ENCODE data around the gene VPS37C.

VPS37C gene

GRCh38 chr11:61092280-61092766, 68.9 kb downstream of the VPS37C start:
- peak; percentile 52 for DNase-seq

DNA sequence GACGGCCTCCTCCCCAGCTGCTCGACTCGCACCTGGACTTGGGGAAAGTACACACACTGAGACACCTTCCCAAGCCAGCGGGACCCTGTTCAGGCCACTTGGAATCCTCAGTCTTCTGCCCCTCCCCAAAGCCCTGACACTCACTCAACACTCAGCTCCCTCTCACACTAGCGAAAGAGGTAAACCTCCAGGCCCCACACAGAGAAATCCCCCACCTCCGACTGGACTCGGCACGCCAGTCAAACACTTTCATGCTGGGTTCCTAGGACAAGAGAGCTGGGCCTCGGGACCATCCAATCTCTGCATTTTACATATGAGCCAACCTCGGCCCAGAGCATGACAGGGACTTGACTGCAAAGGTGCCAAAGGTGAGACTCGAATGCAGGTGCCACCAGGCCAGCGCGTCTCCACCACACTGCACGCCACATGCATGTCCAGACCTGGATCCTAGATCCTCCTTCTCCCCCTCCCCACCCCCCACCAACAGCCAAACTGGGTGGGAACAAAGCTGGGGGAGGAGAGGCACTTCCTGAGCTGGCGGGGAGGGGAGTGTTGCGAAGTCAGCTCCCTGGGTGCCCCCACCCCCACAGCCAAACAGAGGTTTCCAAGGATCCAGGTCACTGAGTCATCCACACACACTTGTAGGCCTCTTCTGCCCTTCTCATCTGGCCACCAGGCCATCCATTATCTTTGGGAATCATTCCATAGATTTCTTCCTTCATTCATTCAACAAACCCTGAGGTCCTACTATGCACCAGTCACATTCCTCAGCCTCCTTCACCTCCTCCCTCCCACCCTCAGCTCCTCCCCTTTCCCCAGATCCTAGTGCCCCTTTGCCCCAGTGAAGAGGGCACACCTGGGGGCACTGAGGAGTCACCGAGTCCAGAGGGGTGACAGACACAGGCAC, 69.6 kb downstream of the VPS37C start:
- no peak for DNase-seq

- DNase-seq, result no peak
Measured at GRCh38 chr11:61090982-61091372, 70.2 kb downstream of the VPS37C start.

DNA sequence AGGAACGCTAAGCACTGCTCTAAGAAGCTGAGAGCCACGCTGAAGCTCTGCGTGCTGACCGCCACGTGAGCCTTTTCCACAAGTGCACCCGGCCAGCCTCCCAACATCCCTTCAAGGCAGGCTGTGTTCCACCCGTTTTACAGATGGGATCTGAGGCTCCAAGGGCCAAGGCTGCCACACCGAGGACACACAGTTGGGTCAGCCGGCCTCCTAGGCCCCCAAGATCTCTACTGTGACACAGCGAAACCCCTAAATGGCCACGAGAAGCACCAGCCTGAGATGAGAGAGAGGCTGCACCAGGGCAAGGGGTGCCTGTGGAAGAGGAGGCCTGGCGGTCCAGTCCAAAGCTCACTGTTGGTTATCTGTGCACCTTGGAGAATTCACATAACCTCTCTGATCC, 70.7 kb downstream of the VPS37C start:
- DNase-seq, result no peak

DNA sequence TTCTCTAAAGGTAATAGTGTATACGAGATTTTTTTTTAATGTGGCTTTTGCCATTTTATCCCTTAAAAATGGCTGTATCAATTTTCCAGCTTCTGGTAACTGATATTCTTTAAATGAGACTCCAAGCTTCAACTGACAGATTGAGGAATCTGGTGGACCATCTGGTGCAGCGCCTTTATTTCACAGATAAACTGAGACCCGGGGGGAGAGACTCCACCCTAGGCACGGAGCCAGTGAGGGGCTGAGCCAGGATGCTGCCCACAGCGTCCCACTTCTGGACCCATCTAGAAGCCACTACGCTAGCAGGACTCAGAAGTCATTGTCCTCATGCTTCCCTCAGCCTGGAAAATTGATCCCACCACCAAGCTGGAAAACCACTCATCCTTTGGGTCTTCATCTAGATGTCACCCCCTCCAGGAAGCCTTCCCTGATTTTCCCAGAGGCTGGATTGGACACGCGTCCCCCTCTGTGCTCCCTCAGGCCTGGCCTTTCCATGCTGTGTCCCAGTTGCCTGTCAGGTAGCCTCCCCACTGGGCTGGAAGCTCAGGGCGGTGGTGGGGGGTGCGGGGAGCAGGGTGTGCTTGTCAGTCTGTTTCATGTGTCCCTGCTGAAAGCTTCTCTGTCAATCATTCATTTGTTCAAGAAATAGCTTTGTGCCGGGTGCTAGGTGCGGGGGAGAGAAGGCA, 71.3 kb downstream of the VPS37C start:
- DNase-seq, result no peak

- DNase-seq, result no peak
Measured at GRCh38 chr11:61087426-61088119, 73.7 kb downstream of the VPS37C start.

DNA sequence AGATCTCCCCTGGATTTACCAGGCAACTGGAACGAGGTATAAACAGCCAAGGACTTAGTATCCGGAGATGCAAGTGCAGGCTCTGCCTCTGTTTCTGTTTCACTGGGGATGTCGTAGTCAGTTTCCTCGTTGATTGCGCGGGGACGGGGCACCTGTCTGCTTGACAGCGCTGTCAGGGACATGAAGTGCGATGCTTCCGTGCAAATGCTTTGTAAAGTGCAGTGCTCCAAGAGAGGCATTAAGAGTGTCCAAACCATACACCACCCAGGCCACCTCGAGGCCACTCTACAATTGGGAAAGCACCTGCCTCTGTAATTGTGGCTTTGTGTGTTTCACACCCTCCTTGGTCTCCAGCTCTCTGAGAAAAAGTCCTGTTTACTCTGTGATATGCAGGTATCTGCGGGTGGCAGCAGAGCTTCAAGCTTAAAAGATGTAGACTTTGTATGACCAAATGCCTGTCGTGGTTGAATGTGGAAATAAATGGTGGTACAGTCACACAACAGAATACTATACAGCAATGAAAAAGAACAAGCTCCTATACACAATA, 77.6 kb downstream of the VPS37C start:
- DNase-seq, result peak; percentile 48

- no peak for DNase-seq
Measured at GRCh38 chr11:61082931-61083531, 78.2 kb downstream of the VPS37C start.

DNA sequence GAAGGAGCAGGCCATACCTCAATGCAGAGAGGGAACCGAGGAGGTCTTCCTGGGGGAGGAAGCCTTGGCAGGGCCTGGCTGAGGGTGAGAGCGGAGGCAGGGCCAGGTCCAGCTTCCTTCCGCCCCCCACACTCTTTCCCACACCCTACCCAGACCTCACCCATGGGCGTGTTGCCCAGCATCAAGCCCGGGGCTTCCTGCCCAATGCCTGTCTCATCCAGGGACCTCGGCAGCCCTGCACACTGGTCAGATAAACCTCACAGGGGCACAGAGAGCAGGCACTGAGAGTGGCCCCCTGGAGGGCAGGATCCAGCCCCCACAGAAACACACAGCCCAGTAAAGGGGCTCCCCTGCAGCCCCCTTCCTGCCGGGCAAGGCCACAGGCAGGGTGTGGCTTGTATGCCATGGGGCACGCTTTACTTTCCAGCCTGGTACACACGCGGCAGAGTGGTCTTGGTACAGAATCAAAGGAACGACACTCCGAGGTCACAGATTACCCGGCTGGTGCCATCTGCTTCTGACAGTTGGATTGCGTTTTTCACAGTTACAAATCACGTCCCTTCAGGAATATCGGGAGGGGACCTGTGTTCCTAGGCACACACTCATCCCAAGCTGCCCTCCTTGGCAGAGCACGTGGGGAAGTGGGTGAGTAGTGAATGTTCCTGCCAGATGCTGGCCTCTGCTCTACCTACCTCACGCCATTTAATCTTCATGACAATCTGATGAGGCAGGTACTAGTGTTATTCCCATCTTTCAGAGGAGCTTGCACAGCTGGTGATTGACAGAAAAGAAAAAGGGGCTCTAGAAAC, 79.0 kb downstream of the VPS37C start:
- DNase-seq, result no peak

DNA sequence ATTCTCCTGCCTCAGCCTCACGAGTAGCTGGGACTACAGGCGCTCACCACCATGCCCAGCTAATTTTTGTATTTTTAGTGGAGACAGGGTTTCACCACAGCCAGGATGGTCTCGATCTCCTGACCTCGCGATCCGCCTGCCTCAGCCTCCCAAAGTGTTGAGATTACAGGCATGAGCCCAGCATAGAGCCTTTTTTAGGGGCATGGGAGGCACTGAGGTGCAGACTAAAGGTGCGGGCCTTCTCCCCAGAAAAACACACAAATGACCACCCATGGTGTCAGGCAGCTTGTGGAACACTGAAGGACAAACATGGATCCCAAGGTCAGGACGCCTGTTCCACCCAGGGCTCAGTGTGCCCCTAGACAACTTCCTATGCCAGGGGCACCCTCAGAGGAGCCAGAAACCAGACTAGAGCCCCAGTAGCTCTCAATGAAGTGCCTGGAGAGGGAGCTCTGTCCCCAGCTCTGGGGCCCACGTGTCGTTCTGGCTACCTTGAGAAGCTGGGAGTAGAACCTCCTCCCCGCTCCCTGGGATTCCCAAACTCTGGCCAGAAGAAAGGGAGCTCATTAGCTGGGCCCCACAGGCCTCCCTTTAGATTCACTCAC, 80.1 kb downstream of the VPS37C start:
- DNase-seq, result no peak

DNA sequence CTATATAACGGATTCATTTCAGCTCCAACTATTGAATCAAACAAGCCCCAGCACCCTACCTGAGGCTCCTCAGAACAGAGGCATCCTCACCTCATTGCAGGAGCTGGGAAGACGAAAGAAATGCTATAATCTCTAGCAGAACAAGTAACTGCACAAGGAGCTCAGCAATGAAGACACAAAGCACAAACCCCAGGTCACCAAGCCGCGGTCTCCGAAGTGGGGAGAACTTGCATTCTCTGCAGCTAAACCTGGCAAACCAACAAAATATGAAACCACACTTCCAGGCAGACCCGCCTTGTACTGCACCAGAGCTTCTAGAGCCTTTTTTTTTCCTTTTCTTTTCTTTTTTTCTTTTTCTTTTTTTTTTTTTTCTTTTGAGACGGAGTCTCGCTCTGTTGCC, 80.7 kb downstream of the VPS37C start:
- DNase-seq, result no peak
